IPS DF 4.7 (cell line): ENCODE results near the gene VSX2.
"Not testable (repeated sequence)": the region's sequence is repeated elsewhere in the genome, so short reads cannot be mapped to it uniquely, and the experiment has no call there.

Source experiments
- DNase-seq: peaks from one replicate; pipeline ENCODE4 v3.0.0-alpha.2; 2013; ENCODE audit warnings: low spot score; ENCODE audit errors: extremely low read depth

Gene VSX2

GRCh38 chr14:74259513-74259912 lies 20.3 kb downstream of the VSX2 start:
- no peak for DNase-seq

- no peak for DNase-seq
These were observed 21.4 kb downstream of the VSX2 start for GRCh38 chr14:74260525-74261233.

- no peak for DNase-seq
These were observed 22.0 kb downstream of the VSX2 start for GRCh38 chr14:74261288-74261687.

GRCh38 chr14:74262076-74262475 lies 22.8 kb downstream of the VSX2 start:
- no peak for DNase-seq

- no peak for DNase-seq
These were observed 23.9 kb downstream of the VSX2 start for GRCh38 chr14:74263181-74263580.

- DNase-seq: no peak
These were observed 24.7 kb downstream of the VSX2 start for GRCh38 chr14:74263921-74264320.

- no peak for DNase-seq
These were observed 26.2 kb downstream of the VSX2 start for GRCh38 chr14:74265301-74265965.

GRCh38 chr14:74267588-74267987 lies 28.3 kb downstream of the VSX2 start:
- no peak for DNase-seq

GRCh38 chr14:74270382-74271177 lies 31.3 kb downstream of the VSX2 start:
- not testable (repeated sequence) for DNase-seq

- no peak for DNase-seq
These were observed 32.1 kb downstream of the VSX2 start for GRCh38 chr14:74271365-74271764.

- no peak for DNase-seq
These were observed 36.1 kb downstream of the VSX2 start for GRCh38 chr14:74275241-74275841.

- no peak for DNase-seq
These were observed 38.8 kb downstream of the VSX2 start for GRCh38 chr14:74278080-74278479.

- no peak for DNase-seq
These were observed 41.8 kb downstream of the VSX2 start for GRCh38 chr14:74281069-74281468.

GRCh38 chr14:74286736-74287135 lies 47.5 kb downstream of the VSX2 start:
- no peak for DNase-seq

GRCh38 chr14:74289801-74290200 lies 50.6 kb downstream of the VSX2 start:
- DNase-seq: no peak

GRCh38 chr14:74290415-74290814 lies 51.2 kb downstream of the VSX2 start:
- no peak for DNase-seq

GRCh38 chr14:74292061-74292460 lies 52.8 kb downstream of the VSX2 start:
- DNase-seq: no peak

GRCh38 chr14:74293606-74294005 lies 54.4 kb downstream of the VSX2 start:
- DNase-seq: no peak

GRCh38 chr14:74296037-74296467 lies 56.8 kb downstream of the VSX2 start:
- DNase-seq: no peak

- no peak for DNase-seq
These were observed 58.7 kb downstream of the VSX2 start for GRCh38 chr14:74297986-74298385.

- DNase-seq: no peak
These were observed 59.9 kb downstream of the VSX2 start for GRCh38 chr14:74299061-74299545.
